ENCODE measurements around the gene GMIP. TPM values are rescaled to one million over a fixed set of nuclear protein-coding genes. Genes with fewer than 3 reads are reported as not detected.

The GMIP gene
- total and polyA plus RNA-seq, 2 of the 13 experiments (the other 11 are each of a cell fraction or from before 2014, with no cell fraction given), result 1.5 to 1.8 TPM

DNA sequence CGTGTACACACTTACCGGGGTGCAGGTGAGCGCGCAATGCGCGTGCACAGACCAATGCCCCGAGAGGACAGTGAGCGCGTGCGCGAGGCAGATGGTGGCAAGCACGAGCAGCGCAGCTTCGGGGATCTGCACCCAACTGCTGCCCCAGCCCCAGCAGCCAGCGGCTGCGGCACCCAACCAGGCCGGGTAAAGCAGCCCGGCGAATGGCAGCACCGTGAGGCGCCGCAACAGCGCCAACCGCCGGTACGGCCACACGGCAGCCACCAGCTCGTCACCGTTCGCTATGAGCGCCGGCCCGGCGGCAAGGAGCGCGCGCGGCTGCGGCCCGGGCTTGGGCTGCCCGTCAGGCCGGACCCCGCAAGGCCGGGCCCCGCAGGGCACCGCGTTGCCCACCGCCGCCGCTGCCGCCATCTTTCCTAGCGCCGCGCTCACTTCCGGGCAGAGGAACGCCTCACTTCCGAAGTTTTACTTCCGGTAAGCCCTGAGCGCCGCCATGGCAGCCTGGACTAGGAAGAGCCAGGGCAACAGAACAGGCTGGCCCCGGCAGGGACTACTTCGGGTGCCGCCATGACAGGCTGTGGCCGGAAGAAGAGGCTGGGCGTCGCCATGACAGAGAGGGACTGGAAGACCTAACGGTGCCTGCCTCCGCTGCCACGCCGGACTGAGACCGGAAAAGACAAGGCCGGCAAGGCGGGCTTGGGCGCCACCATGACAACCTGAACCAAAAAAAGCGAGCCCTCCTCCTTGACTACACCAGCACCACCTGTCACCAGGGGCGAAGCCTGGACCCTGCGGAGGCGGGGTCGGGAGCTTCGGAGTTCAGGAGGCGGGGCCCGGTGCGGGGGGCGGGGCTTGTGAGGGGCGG lies 20.0 kb upstream of the GMIP start, which contains the start of gene ATP13A1 (continued):
- TF ChIP-seq ZNF589 (CRISPR knock-in tag; conservative IDR thresholded peaks at IDR 0.05), result no peak
- no peak for TF ChIP-seq MBD4 (IDR thresholded peaks at IDR 0.05; ENCODE audit: borderline replicate concordance, low read length)
- TF ChIP-seq KAT8 (CRISPR knock-in tag; IDR thresholded peaks at IDR 0.05), result peak; percentile 91
- TF ChIP-seq GPN1 (CRISPR knock-in tag; IDR thresholded peaks at IDR 0.05; ENCODE audit: borderline replicate concordance), result no peak
- no peak; the same call in 1 of the 2 replicates for TF ChIP-seq NCOR1 (IDR thresholded peaks at IDR 0.05; ENCODE audit: borderline replicate concordance, low read length)
- TF ChIP-seq, protein P1, sequence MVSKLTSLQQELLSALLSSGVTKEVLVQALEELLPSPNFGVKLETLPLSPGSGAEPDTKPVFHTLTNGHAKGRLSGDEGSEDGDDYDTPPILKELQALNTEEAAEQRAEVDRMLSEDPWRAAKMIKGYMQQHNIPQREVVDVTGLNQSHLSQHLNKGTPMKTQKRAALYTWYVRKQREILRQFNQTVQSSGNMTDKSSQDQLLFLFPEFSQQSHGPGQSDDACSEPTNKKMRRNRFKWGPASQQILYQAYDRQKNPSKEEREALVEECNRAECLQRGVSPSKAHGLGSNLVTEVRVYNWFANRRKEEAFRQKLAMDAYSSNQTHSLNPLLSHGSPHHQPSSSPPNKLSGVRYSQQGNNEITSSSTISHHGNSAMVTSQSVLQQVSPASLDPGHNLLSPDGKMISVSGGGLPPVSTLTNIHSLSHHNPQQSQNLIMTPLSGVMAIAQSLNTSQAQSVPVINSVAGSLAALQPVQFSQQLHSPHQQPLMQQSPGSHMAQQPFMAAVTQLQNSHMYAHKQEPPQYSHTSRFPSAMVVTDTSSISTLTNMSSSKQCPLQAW (CRISPR knock-in tag; IDR thresholded peaks at IDR 0.05), result peak; percentile 80; the same call in 1 of the 2 replicates
- no peak for TF ChIP-seq FIP1L1 (IDR thresholded peaks at IDR 0.05; ENCODE audit: borderline replicate concordance, insufficient read depth, low read depth, low read length)
- TF ChIP-seq ZFP90 (CRISPR knock-in tag; IDR thresholded peaks at IDR 0.05; ENCODE audit: borderline replicate concordance), result 0 out of 2 replicates have a peak, but pooled peaks have one; percentile 49
- no peak for TF ChIP-seq HIVEP1 (CRISPR knock-in tag; IDR thresholded peaks at IDR 0.05)
- TF ChIP-seq, protein P2, sequence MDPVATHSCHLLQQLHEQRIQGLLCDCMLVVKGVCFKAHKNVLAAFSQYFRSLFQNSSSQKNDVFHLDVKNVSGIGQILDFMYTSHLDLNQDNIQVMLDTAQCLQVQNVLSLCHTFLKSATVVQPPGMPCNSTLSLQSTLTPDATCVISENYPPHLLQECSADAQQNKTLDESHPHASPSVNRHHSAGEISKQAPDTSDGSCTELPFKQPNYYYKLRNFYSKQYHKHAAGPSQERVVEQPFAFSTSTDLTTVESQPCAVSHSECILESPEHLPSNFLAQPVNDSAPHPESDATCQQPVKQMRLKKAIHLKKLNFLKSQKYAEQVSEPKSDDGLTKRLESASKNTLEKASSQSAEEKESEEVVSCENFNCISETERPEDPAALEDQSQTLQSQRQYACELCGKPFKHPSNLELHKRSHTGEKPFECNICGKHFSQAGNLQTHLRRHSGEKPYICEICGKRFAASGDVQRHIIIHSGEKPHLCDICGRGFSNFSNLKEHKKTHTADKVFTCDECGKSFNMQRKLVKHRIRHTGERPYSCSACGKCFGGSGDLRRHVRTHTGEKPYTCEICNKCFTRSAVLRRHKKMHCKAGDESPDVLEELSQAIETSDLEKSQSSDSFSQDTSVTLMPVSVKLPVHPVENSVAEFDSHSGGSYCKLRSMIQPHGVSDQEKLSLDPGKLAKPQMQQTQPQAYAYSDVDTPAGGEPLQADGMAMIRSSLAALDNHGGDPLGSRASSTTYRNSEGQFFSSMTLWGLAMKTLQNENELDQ (CRISPR knock-in tag; IDR thresholded peaks at IDR 0.05; ENCODE audit: borderline replicate concordance), result no peak
- TF ChIP-seq, protein P3, sequence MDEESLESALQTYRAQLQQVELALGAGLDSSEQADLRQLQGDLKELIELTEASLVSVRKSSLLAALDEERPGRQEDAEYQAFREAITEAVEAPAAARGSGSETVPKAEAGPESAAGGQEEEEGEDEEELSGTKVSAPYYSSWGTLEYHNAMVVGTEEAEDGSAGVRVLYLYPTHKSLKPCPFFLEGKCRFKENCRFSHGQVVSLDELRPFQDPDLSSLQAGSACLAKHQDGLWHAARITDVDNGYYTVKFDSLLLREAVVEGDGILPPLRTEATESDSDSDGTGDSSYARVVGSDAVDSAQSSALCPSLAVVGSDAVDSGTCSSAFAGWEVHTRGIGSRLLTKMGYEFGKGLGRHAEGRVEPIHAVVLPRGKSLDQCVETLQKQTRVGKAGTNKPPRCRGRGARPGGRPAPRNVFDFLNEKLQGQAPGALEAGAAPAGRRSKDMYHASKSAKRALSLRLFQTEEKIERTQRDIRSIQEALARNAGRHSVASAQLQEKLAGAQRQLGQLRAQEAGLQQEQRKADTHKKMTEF (CRISPR knock-in tag; IDR thresholded peaks at IDR 0.05), result peak; percentile 49
- 0 out of 2 replicates have a peak, but pooled peaks have one; percentile 57 for TF ChIP-seq ZNF180 (CRISPR knock-in tag; IDR thresholded peaks at IDR 0.05; ENCODE audit: borderline replicate concordance, low read depth)
- no peak for TF ChIP-seq ATM (IDR thresholded peaks at IDR 0.05; ENCODE audit: borderline replicate concordance)
- TF ChIP-seq PITX1 (CRISPR knock-in tag; IDR thresholded peaks at IDR 0.05), result no peak
- TF ChIP-seq ZNF143 (CRISPR knock-in tag; IDR thresholded peaks at IDR 0.05), result peak; percentile 63; the same call in 1 of the 2 replicates
- TF ChIP-seq, protein P4, sequence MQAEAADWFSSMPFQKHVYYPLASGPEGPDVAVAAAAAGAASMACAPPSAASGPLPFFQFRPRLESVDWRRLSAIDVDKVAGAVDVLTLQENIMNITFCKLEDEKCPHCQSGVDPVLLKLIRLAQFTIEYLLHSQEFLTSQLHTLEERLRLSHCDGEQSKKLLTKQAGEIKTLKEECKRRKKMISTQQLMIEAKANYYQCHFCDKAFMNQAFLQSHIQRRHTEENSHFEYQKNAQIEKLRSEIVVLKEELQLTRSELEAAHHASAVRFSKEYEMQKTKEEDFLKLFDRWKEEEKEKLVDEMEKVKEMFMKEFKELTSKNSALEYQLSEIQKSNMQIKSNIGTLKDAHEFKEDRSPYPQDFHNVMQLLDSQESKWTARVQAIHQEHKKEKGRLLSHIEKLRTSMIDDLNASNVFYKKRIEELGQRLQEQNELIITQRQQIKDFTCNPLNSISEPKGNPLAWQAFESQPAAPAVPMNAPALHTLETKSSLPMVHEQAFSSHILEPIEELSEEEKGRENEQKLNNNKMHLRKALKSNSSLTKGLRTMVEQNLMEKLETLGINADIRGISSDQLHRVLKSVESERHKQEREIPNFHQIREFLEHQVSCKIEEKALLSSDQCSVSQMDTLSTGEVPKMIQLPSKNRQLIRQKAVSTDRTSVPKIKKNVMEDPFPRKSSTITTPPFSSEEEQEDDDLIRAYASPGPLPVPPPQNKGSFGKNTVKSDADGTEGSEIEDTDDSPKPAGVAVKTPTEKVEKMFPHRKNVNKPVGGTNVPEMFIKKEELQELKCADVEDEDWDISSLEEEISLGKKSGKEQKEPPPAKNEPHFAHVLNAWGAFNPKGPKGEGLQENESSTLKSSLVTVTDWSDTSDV (CRISPR knock-in tag; IDR thresholded peaks at IDR 0.05), result 0 out of 2 replicates have a peak, but pooled peaks have one; percentile 21
- no peak for TF ChIP-seq ZNF383 (CRISPR knock-in tag; IDR thresholded peaks at IDR 0.05; ENCODE audit: borderline replicate concordance)
- TF ChIP-seq MYNN (CRISPR knock-in tag; IDR thresholded peaks at IDR 0.05; ENCODE audit: low read depth), result no peak
- TF ChIP-seq NCOA5 (CRISPR knock-in tag; IDR thresholded peaks at IDR 0.05), result no peak
- peak; percentile 98 for TF ChIP-seq NFRKB (IDR thresholded peaks at IDR 0.05)
- no peak for TF ChIP-seq ZNF737 (CRISPR knock-in tag; IDR thresholded peaks at IDR 0.05; ENCODE audit: borderline replicate concordance)

Data from HepG2 (cell line).